NB4 (cell line): ENCODE data around the gene PCLO.

Experiments used
- POLR2A ChIP-seq: IDR thresholded peaks from 2 replicates; pipeline ENCODE4 v1.6.1; 2011; ENCODE audit warnings: mild to moderate bottlenecking; ENCODE audit not compliant: insufficient read length; ENCODE audit errors: extremely low read depth
- TF ChIP-seq, protein P1 (sequence below): IDR thresholded peaks from one replicate; pipeline ENCODE4 v1.5.1; 2012; ENCODE audit warnings: low read depth, low read length
- TF ChIP-seq, protein P2 (sequence below): IDR thresholded peaks from 2 replicates; pipeline ENCODE4 v1.6.1; 2011; ENCODE audit warnings: low read depth, low read length

GRCh38 chr7:83211685-83212084 is 49.0 kb upstream of the PCLO start:
- TF ChIP-seq POLR2A = no peak
- TF ChIP-seq, protein P1, sequence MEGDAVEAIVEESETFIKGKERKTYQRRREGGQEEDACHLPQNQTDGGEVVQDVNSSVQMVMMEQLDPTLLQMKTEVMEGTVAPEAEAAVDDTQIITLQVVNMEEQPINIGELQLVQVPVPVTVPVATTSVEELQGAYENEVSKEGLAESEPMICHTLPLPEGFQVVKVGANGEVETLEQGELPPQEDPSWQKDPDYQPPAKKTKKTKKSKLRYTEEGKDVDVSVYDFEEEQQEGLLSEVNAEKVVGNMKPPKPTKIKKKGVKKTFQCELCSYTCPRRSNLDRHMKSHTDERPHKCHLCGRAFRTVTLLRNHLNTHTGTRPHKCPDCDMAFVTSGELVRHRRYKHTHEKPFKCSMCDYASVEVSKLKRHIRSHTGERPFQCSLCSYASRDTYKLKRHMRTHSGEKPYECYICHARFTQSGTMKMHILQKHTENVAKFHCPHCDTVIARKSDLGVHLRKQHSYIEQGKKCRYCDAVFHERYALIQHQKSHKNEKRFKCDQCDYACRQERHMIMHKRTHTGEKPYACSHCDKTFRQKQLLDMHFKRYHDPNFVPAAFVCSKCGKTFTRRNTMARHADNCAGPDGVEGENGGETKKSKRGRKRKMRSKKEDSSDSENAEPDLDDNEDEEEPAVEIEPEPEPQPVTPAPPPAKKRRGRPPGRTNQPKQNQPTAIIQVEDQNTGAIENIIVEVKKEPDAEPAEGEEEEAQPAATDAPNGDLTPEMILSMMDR = no peak
- TF ChIP-seq, protein P2, sequence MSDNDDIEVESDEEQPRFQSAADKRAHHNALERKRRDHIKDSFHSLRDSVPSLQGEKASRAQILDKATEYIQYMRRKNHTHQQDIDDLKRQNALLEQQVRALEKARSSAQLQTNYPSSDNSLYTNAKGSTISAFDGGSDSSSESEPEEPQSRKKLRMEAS = no peak
